AG10803 (cell line): ENCODE measurements around the gene TTC3.

Source experiments
- DNase-seq: peaks from one replicate; pipeline ENCODE4 v3.0.0; 2010; ENCODE audit warnings: low read depth
- H3K4me3 ChIP-seq: 2 replicates; pipeline ENCODE4 v1.5.1; 2011; ENCODE audit warnings: mild to moderate bottlenecking, low read length, control low read depth
- CTCF ChIP-seq: conservative IDR thresholded peaks from 2 replicates; pipeline ENCODE4 v1.5.1; 2011; ENCODE audit warnings: mild to moderate bottlenecking, low read length, control low read depth, inconsistent platforms

Gene TTC3

GRCh38 chr21:37195610-37196009, 122.6 kb downstream of the TTC3 start:
- H3K4me3 ChIP-seq, result no peak overlapping the region
- DNase-seq, result no peak
- no peak for TF ChIP-seq CTCF

DNA sequence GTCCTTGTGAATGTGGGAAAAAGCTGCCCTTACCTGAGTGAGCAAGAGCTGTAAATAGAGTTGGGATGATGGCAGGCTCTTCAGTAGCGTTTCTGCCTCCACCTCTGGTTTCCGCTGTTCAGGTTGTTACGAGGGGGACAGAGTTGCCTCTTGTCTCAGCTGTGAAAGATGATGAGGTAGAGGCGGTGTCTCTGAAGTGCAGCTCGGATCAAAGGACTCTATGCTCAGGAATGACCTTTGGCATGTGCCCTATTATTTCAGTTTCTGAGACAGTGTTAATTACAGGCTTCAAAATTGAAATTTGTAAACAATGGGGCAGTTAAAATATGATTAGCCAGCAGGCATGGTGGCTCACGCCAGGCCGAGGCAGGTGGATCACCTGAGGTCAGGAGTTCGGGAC, 123.8 kb downstream of the TTC3 start:
- TF ChIP-seq CTCF, result no peak
- no peak for DNase-seq
- no peak overlapping the region for H3K4me3 ChIP-seq

DNA sequence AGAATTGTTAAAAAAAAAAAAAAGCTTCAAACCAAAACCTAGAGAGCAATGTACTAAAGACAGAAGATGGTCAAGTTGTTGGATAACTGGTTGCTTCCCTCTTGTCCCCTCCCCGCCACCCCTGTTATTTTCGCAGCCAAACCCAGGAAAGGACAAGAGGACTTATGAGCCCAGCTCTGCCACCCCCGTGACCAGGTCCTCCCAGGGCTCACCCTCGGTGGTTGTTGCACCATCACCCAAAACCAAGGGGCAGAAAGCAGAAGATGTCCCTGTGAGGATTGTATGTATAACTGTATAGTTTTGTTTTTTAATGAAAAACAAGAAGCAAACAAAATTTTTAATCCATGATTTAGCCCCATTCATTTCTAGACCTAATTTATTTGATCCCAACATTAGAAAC, 124.7 kb downstream of the TTC3 start:
- DNase-seq, result no peak
- TF ChIP-seq CTCF, result no peak
- H3K4me3 ChIP-seq, result no peak overlapping the region

GRCh38 chr21:37199057-37199924, 126.2 kb downstream of the TTC3 start:
- no peak overlapping the region for H3K4me3 ChIP-seq
- peak; percentile 17 for DNase-seq
- no peak for TF ChIP-seq CTCF

DNA sequence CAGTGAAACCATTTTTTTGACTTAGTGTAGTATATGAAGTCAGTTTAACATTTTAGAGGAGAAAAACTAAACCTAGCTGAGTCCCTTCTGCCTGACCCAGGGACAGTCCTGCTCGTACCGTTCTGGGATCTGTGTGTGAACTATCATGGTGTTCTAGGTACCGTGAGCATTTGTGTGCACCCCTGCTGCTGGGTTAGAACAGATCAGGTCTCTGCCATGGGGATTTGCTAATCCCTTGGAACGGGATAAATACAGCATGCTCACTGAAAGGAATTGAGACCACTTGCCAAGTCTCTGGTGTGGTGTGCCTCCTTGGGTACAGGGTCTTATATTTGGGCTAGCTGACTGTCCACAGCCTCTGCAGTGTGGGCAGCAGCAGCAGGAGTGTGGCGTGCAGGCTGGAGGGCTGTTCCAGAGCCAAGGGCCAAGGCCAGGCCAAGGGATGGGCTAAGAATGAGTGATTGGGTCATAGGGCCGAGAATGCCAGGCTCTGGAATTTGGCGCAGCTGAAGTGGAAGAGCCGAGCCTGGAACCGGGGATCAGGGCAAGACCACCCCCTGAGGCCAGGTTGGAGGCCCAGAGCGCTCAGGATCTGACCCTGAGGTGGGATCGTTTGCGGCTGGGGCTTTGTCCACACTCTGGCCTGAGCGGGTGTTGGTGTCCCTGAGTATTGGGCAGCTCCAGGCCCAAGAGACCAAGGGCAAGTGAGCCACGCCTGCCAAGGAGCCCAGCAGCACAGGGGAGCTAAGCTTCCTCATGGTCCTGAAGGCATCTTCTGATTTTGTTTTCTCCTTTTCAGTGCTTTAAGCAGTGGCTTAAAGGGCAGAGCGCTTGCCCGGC, 127.8 kb downstream of the TTC3 start:
- no peak for TF ChIP-seq CTCF
- DNase-seq, result no peak
- H3K4me3 ChIP-seq, result no peak overlapping the region

- DNase-seq, result no peak
- TF ChIP-seq CTCF, result no peak
- no peak overlapping the region for H3K4me3 ChIP-seq
Measured at GRCh38 chr21:37202221-37203110, 129.4 kb downstream of the TTC3 start.
